Brain microvascular endothelial cell (primary cell): ENCODE data around the gene ARHGEF37.

Experiments
- DNase-seq: peaks from one replicate; pipeline ENCODE4 v3.0.0-alpha.2; 2020
- H3K27ac ChIP-seq: fragments of 250-450 bp; sonication (Bioruptor Pico); 2 replicates; pipeline ENCODE4 v1.5.1; 2020; ENCODE audit warnings: mild to moderate bottlenecking, moderate library complexity
- H3K27me3 ChIP-seq: fragments of 250-450 bp; sonication (Bioruptor Pico); replicated peaks from 2 replicates; pipeline ENCODE4 v1.5.1; 2020; ENCODE audit warnings: mild to moderate bottlenecking
- H3K36me3 ChIP-seq: fragments of 250-450 bp; sonication (Bioruptor Pico); replicated peaks from 2 replicates; pipeline ENCODE4 v1.5.1; 2020; ENCODE audit warnings: mild to moderate bottlenecking
- H3K4me3 ChIP-seq: 2 replicates; pipeline ENCODE4 v1.5.1; 2011; ENCODE audit warnings: low read depth, mild to moderate bottlenecking, control low read depth, low read length, moderate library complexity
- CTCF ChIP-seq: IDR thresholded peaks from 2 replicates; pipeline ENCODE4 v1.5.1; 2011; ENCODE audit warnings: low read depth, mild to moderate bottlenecking, moderate library complexity, low read length, control low read depth, inconsistent platforms; ENCODE audit errors: missing control alignments
- in situ Hi-C: cut with HindIII; loops from 2 replicates; pipeline ENCODE4 v1.10.0; 2017; ENCODE audit warnings: low sequenced_read_pairs, low pct_ligation_motif_present

Gene ARHGEF37

GRCh38 chr5:149611326-149611725 lies 30.0 kb downstream of the ARHGEF37 start:
- H3K36me3 ChIP-seq: no peaks in the 10 kb centered on the region
- DNase-seq: peak; percentile 66
- no peak overlapping the region for H3K27ac ChIP-seq
- no peaks in the 10 kb centered on the region for H3K27me3 ChIP-seq
- TF ChIP-seq CTCF: no peak
- no peak overlapping the region for H3K4me3 ChIP-seq
- in situ Hi-C loops: no loop called here

- in situ Hi-C loops: no loop called here
- Histone ChIP-seq H3K36me3 (no peaks in the 10 kb centered on the region), H3K4me3 (no peak overlapping the region)
These were observed 33.0 kb downstream of the ARHGEF37 start for GRCh38 chr5:149614034-149614907.

GRCh38 chr5:149615976-149616375 lies 34.7 kb downstream of the ARHGEF37 start:
- TF ChIP-seq CTCF: no peak
- Histone ChIP-seq H3K36me3 (no peaks in the 10 kb centered on the region), H3K27me3 (no peaks in the 10 kb centered on the region), H3K27ac (no peak overlapping the region), H3K4me3 (no peak overlapping the region)
- in situ Hi-C loops: no loop called here
- DNase-seq: no peak

More at GRCh38 chr5:149614034-149614907, 33.0 kb downstream of the ARHGEF37 start:
- Histone ChIP-seq H3K27ac (no peak overlapping the region), H3K27me3 (no peaks in the 10 kb centered on the region)
- no peak for TF ChIP-seq CTCF
- no peak for DNase-seq

GRCh38 chr5:149616727-149617285 lies 35.5 kb downstream of the ARHGEF37 start:
- no peak for TF ChIP-seq CTCF
- in situ Hi-C loops: no loop called here
- H3K36me3 ChIP-seq: no peaks in the 10 kb centered on the region
- no peak for DNase-seq
- H3K27me3 ChIP-seq: no peaks in the 10 kb centered on the region
- H3K4me3 ChIP-seq: no peak overlapping the region
- no peak overlapping the region for H3K27ac ChIP-seq

GRCh38 chr5:149617760-149618306 lies 36.5 kb downstream of the ARHGEF37 start:
- H3K27ac ChIP-seq: no peak overlapping the region
- no peaks in the 10 kb centered on the region for H3K27me3 ChIP-seq
- no peaks in the 10 kb centered on the region for H3K36me3 ChIP-seq
- no peak for TF ChIP-seq CTCF
- no peak for DNase-seq
- no peak overlapping the region for H3K4me3 ChIP-seq
- in situ Hi-C loops: no loop called here
